ENCODE results near the gene MMP15.

DNA sequence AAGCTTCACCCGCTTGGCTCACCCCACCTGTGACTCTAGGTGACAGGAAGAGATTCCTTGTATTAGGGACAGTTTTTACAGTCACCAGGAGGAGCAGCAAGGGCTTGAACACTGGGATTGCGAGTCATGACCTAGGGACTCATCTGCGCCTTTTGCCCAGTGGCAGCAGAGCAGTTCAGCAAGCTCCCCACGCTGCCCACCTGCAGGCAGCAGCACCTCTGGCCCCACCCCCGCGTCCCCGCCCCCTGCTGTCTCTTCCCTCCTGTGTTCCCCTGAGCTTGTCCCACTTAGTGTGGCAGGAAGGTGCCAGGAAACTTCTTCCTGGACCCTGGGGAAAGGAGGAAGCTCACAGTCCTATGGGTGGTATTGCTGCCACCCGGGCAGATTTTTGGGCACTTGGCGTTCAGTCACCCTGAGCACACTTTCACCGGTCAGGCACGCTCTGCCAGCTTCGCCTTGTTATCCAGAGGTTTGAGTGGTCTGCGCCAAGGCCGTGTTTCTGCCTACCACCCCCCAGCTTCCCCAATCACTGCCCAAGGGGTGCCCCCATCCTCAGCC, 8.7 kb downstream of the MMP15 start:
- TF ChIP-seq POLR2A (IDR thresholded peaks at IDR 0.05) (no peak), POLR2AphosphoS5 (IDR thresholded peaks at IDR 0.05) (no peak), EP300 (IDR thresholded peaks at IDR 0.05; ENCODE audit: low read depth) (no peak)
- TF ChIP-seq, protein P1, sequence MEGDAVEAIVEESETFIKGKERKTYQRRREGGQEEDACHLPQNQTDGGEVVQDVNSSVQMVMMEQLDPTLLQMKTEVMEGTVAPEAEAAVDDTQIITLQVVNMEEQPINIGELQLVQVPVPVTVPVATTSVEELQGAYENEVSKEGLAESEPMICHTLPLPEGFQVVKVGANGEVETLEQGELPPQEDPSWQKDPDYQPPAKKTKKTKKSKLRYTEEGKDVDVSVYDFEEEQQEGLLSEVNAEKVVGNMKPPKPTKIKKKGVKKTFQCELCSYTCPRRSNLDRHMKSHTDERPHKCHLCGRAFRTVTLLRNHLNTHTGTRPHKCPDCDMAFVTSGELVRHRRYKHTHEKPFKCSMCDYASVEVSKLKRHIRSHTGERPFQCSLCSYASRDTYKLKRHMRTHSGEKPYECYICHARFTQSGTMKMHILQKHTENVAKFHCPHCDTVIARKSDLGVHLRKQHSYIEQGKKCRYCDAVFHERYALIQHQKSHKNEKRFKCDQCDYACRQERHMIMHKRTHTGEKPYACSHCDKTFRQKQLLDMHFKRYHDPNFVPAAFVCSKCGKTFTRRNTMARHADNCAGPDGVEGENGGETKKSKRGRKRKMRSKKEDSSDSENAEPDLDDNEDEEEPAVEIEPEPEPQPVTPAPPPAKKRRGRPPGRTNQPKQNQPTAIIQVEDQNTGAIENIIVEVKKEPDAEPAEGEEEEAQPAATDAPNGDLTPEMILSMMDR (IDR thresholded peaks at IDR 0.05): no peak

All from transverse colon (tissue), 4 donors.